Femur (tissue), 1 donor: ENCODE data around the gene CIB2.

Experiments
- DNase-seq: peaks from one replicate; pipeline ENCODE4 v3.0.0-alpha.2; 2017

CIB2 gene

GRCh38 chr15:78149068-78149804, 18.0 kb upstream of the CIB2 start, which contains the start of gene IDH3A:
IDH3A (plus strand) TSS chr15:78149362; CDS start chr15:78149404, 42 bp downstream.
- DNase-seq, result peak; percentile 100

- no peak for DNase-seq
These were observed 17.3 kb upstream of the CIB2 start for GRCh38 chr15:78148392-78149067.

GRCh38 chr15:78147566-78147965, 16.3 kb upstream of the CIB2 start:
- DNase-seq, result no peak

GRCh38 chr15:78146425-78147154, 15.3 kb upstream of the CIB2 start:
- DNase-seq, result no peak

GRCh38 chr15:78142332-78142731, 11.1 kb upstream of the CIB2 start:
- DNase-seq, result no peak

GRCh38 chr15:78140292-78140691, 9.0 kb upstream of the CIB2 start:
- DNase-seq, result no peak

- DNase-seq, result no peak
These were observed 8.3 kb upstream of the CIB2 start for GRCh38 chr15:78139578-78139977.

- no peak for DNase-seq
These were observed 2.6 kb upstream of the CIB2 start for GRCh38 chr15:78133801-78134200.

- DNase-seq, result no peak
These were observed 565 bp downstream of the CIB2 start for GRCh38 chr15:78130466-78131294.

GRCh38 chr15:78129751-78130287, 1.4 kb downstream of the CIB2 start:
- no peak for DNase-seq

- DNase-seq, result no peak
These were observed 2.0 kb downstream of the CIB2 start for GRCh38 chr15:78129077-78129750.

- DNase-seq, result no peak
These were observed 3.4 kb downstream of the CIB2 start for GRCh38 chr15:78127882-78128281.

- DNase-seq, result no peak
These were observed 6.0 kb downstream of the CIB2 start for GRCh38 chr15:78125267-78125666.

- no peak for DNase-seq
These were observed 10.7 kb downstream of the CIB2 start for GRCh38 chr15:78120523-78120922.

- DNase-seq, result no peak
These were observed 18.7 kb downstream of the CIB2 start for GRCh38 chr15:78112551-78112950.

GRCh38 chr15:78111788-78112187, 19.5 kb downstream of the CIB2 start:
- DNase-seq, result no peak

GRCh38 chr15:78110916-78111475, 20.2 kb downstream of the CIB2 start:
- DNase-seq, result no peak

- DNase-seq, result peak; percentile 11
These were observed 21.1 kb downstream of the CIB2 start for GRCh38 chr15:78110096-78110495.

- DNase-seq, result peak; percentile 13
These were observed 22.1 kb downstream of the CIB2 start for GRCh38 chr15:78109156-78109555.

GRCh38 chr15:78108300-78109084, 22.8 kb downstream of the CIB2 start:
- peak; percentile 85 for DNase-seq

- peak; percentile 13 for DNase-seq
These were observed 23.8 kb downstream of the CIB2 start for GRCh38 chr15:78107471-78107870.
